ENCODE measurements around the gene TMEM25. TPM values are rescaled to one million over a fixed set of nuclear protein-coding genes. Genes with fewer than 3 reads are reported as not detected.
"Not testable (repeated sequence)": the region's sequence is repeated elsewhere in the genome, so short reads cannot be mapped to it uniquely, and the experiment has no call there.

TMEM25 gene
- total RNA-seq = 47.9 and 71.6 TPM in 2 replicates

- Histone ChIP-seq H3K36me3 (ENCODE audit: control insufficient read depth, insufficient read depth, low read length) (no peaks in the 10 kb centered on the region), H3K4me3 (ENCODE audit: low read depth, low read length) (peak within 1 kb of the TSS; percentile 75), H3K27me3 (ENCODE audit: control insufficient read depth, insufficient read depth, low read length) (no peaks in the 10 kb centered on the region)
- no peak for DNase-seq (ENCODE audit: low read depth)
- TF ChIP-seq CTCF (IDR thresholded peaks at IDR 0.05; ENCODE audit: insufficient read depth, low read length, poor library complexity, severe bottlenecking) = no peak
These were observed at the start of gene TMEM25 for GRCh38 chr11:118530683-118531596. TMEM25 (plus strand) TSS chr11:118531192; CDS start chr11:118531802, 610 bp downstream.

- not testable (repeated sequence) for H3K27me3 ChIP-seq (ENCODE audit: control insufficient read depth, insufficient read depth, low read length); H3K4me3 ChIP-seq (ENCODE audit: low read depth, low read length); H3K36me3 ChIP-seq (ENCODE audit: control insufficient read depth, insufficient read depth, low read length); DNase-seq (ENCODE audit: low read depth)
These were observed 49.8 kb upstream of the TMEM25 start for GRCh38 chr11:118481238-118481637.

- Histone ChIP-seq H3K36me3 (ENCODE audit: control insufficient read depth, insufficient read depth, low read length) (peaks cover 3% of the 10 kb centered on the region), H3K27me3 (ENCODE audit: control insufficient read depth, insufficient read depth, low read length) (no peaks in the 10 kb centered on the region), H3K4me3 (ENCODE audit: low read depth, low read length) (no peak overlapping the region)
- no peak for DNase-seq (ENCODE audit: low read depth)
- no peak for TF ChIP-seq CTCF (IDR thresholded peaks at IDR 0.05; ENCODE audit: insufficient read depth, low read length, poor library complexity, severe bottlenecking)
These were observed 46.6 kb upstream of the TMEM25 start for GRCh38 chr11:118484405-118484804.

GRCh38 chr11:118485273-118485672 lies 45.7 kb upstream of the TMEM25 start:
- TF ChIP-seq CTCF (IDR thresholded peaks at IDR 0.05; ENCODE audit: insufficient read depth, low read length, poor library complexity, severe bottlenecking) = no peak
- H3K36me3 ChIP-seq (ENCODE audit: control insufficient read depth, insufficient read depth, low read length) = peaks cover 3% of the 10 kb centered on the region

GRCh38 chr11:118488480-118489109 lies 42.4 kb upstream of the TMEM25 start:
- no peaks in the 10 kb centered on the region for H3K36me3 ChIP-seq (ENCODE audit: control insufficient read depth, insufficient read depth, low read length)
- peak; percentile 78 for TF ChIP-seq CTCF (IDR thresholded peaks at IDR 0.05; ENCODE audit: insufficient read depth, low read length, poor library complexity, severe bottlenecking)
- DNase-seq (ENCODE audit: low read depth) = peak; percentile 39
- H3K27me3 ChIP-seq (ENCODE audit: control insufficient read depth, insufficient read depth, low read length) = no peaks in the 10 kb centered on the region
- no peak overlapping the region for H3K4me3 ChIP-seq (ENCODE audit: low read depth, low read length)

More at GRCh38 chr11:118485273-118485672, 45.7 kb upstream of the TMEM25 start:
- Histone ChIP-seq H3K4me3 (ENCODE audit: low read depth, low read length) (no peak overlapping the region), H3K27me3 (ENCODE audit: control insufficient read depth, insufficient read depth, low read length) (no peaks in the 10 kb centered on the region)
- no peak for DNase-seq (ENCODE audit: low read depth)

GRCh38 chr11:118491041-118491440 lies 40.0 kb upstream of the TMEM25 start:
- Histone ChIP-seq H3K4me3 (ENCODE audit: low read depth, low read length) (no peak overlapping the region), H3K27me3 (ENCODE audit: control insufficient read depth, insufficient read depth, low read length) (no peaks in the 10 kb centered on the region), H3K36me3 (ENCODE audit: control insufficient read depth, insufficient read depth, low read length) (no peaks in the 10 kb centered on the region)
- no peak for DNase-seq (ENCODE audit: low read depth)
- no peak for TF ChIP-seq CTCF (IDR thresholded peaks at IDR 0.05; ENCODE audit: insufficient read depth, low read length, poor library complexity, severe bottlenecking)
